Neural cell (in vitro differentiated cells): ENCODE data around the gene NSUN6.

Experiments
- EP300 ChIP-seq: fragments of 450-650 bp; conservative IDR thresholded peaks from 2 replicates; pipeline ENCODE4 v1.6.1; 2014; ENCODE audit warnings: antibody characterized with exemption, mild to moderate bottlenecking, moderate library complexity; ENCODE audit not compliant: poor library complexity, severe bottlenecking
- TF ChIP-seq, protein P1 (sequence below): fragments of 450-650 bp; IDR thresholded peaks from 2 replicates; pipeline ENCODE4 v1.5.1; 2014; ENCODE audit warnings: antibody characterized with exemption, mild to moderate bottlenecking, moderate library complexity; ENCODE audit not compliant: poor library complexity, severe bottlenecking

DNA sequence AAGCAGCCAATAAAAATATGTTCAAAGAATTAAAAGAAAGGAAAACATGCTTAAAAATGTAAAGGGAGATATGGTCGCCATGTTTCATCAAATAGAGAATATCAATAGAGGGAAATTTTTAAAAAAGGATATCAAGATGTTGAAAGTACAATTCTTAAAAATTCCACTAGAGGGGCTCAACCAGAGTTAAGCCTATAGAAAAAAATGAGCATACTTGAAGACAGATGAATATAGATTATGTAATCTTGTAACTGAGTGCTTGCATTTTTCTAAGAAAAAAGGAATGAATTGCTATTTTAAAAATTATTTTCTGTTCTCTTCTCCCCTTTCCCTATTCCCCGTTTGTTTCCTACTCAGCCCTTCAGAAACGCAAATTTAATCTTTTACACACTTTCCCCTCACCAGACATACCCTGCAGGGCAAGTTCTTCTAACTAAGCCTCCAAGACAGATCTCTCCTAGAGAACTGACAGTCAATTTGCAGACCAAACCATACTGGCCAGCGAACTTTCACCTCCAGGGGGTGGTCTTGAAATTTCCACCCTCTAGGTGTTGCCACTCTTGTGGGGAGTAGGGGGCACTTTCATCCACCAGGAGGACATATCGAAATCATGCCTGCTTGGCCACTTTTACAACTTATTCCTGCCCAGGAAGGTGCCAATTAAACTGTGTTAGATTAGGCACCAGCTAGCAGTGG is 67.7 kb downstream of the NSUN6 start:
- TF ChIP-seq, protein P1, sequence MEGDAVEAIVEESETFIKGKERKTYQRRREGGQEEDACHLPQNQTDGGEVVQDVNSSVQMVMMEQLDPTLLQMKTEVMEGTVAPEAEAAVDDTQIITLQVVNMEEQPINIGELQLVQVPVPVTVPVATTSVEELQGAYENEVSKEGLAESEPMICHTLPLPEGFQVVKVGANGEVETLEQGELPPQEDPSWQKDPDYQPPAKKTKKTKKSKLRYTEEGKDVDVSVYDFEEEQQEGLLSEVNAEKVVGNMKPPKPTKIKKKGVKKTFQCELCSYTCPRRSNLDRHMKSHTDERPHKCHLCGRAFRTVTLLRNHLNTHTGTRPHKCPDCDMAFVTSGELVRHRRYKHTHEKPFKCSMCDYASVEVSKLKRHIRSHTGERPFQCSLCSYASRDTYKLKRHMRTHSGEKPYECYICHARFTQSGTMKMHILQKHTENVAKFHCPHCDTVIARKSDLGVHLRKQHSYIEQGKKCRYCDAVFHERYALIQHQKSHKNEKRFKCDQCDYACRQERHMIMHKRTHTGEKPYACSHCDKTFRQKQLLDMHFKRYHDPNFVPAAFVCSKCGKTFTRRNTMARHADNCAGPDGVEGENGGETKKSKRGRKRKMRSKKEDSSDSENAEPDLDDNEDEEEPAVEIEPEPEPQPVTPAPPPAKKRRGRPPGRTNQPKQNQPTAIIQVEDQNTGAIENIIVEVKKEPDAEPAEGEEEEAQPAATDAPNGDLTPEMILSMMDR, result no peak
- no peak for TF ChIP-seq EP300
